Gastroesophageal sphincter (tissue), 4 donors: ENCODE data around the gene TECPR1. TPM values are rescaled to one million over a fixed set of nuclear protein-coding genes. Genes with fewer than 3 reads are reported as not detected.

Experiments
- ATAC-seq: fragments of 150-250 bp; one replicate; pipeline ENCODE4 v1.9.1; 2016; ENCODE audit warnings: mild to moderate bottlenecking, moderate library complexity
- H3K27ac ChIP-seq, 4 donors: fragments of 200-600 bp; sonication (generic) in 3 of 4; 1 replicate in 3 of 4; 2 replicates in 1 of 4; pipeline ENCODE4 v1.5.1; 2016 to 2019
- H3K27me3 ChIP-seq: fragments of 200-600 bp; sonication (generic); one replicate; pipeline ENCODE4 v1.5.1; 2019
- H3K36me3 ChIP-seq, 2 donors: fragments of 200-600 bp; sonication (generic); one replicate each; pipeline ENCODE4 v1.5.1; 2019; ENCODE audit warnings: control low read depth in 1 of 2
- H3K4me1 ChIP-seq, 3 donors: fragments of 200-600 bp; sonication (generic); 1 replicate in 2 of 3; 2 replicates in 1 of 3; pipeline ENCODE4 v1.5.1; 2016 to 2019; ENCODE audit warnings: control low read depth in 2 of 3
- H3K4me3 ChIP-seq, 2 donors: fragments of 200-600 bp; sonication (generic); one replicate each; pipeline ENCODE4 v1.5.1; 2019; ENCODE audit warnings: mild to moderate bottlenecking in 1 of 2, moderate library complexity in 1 of 2
- H3K9me3 ChIP-seq, 3 donors: fragments of 200-600 bp; sonication (generic); one replicate each; pipeline ENCODE4 v1.5.1; 2017 to 2019; ENCODE audit warnings: control low read depth in 2 of 3
- EP300 ChIP-seq: sonication (generic); formaldehyde crosslinking; IDR thresholded peaks from one replicate; pipeline ENCODE4 v1.6.1; 2017; ENCODE audit warnings: antibody characterized with exemption, mild to moderate bottlenecking
- POLR2A ChIP-seq, 2 donors: fragments of 450-650 bp; IDR thresholded peaks; one replicate each; pipeline ENCODE4 v1.6.1; 2017; ENCODE audit warnings: antibody characterized with exemption in 2 of 2, mild to moderate bottlenecking in 2 of 2, moderate library complexity in 1 of 2
- POLR2AphosphoS5 ChIP-seq: sonication (generic); formaldehyde crosslinking; IDR thresholded peaks from one replicate; pipeline ENCODE4 v1.6.1; 2017; ENCODE audit warnings: antibody characterized with exemption
- WGBS, 2 donors: methylation state at CpG; one replicate each; pipeline ENCODE4 v1.1.5; 2018; ENCODE audit warnings: low coverage in 1 of 2; 5-methylcytosine and 5-hydroxymethylcytosine counted together
- total RNA-seq, 4 donors: library from RNA; depleted of rRNA; stranded (reverse); fragments of >200 nt; gene quantifications; one replicate each; pipeline ENCODE4 v1.1.0, GENCODE V29; 2016
- TF ChIP-seq, protein P1 (sequence below), 4 experiments: fragments of 200-600 bp in 2 of 4; fragments of 450-650 bp in 2 of 4; sonication (generic) in 1 of 4; IDR thresholded peaks; one replicate each; pipeline ENCODE4 v1.5.1; 2017 to 2019; ENCODE audit warnings: antibody characterized with exemption in 4 of 4, mild to moderate bottlenecking in 2 of 4, moderate library complexity in 2 of 4

TECPR1 gene
- total RNA-seq, 4 donors from 2014 or later = 18.6 to 22.3 (median 20.4) TPM

DNA sequence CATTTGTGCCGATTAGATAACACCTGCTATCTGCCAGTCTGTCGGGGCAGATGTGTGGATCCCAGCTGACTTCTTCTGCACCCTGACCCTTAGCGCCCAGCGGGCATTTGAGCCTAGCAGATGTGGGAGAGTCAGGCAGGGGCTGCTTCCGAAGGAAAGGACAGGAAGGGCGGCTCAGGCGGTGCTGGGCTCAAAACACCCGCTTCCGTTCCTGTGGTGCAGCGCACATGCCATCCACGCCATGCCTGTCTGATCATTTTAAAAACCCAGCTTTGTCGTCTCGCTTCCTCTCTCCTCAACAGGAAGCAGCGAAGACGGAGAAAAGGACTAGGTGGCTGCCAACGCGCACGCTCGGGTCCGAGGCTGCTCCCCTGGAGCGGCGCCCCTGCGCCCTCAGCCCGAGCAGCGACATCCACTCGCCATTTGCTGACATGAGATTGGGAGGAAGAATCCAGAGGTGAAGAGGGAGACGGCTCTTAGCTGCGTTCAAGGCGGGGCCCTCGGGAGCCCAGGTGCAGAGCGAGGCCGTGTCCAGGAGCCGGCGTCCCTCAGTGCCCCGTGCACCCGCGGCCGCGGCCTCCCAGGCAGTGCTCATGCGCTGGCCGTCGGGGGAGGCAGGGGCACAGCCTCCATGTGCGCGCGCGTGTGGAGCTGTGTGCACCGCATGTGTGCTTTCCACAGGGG lies 46.7 kb downstream of the TECPR1 start:
- H3K27me3 ChIP-seq = peaks cover under 1% of the 10 kb centered on the region
- H3K4me3 ChIP-seq = no peak overlapping the region
- H3K4me1 ChIP-seq = peaks cover 0 to under 1% (median 0%) of the 10 kb centered on the region in 3 donors
- WGBS, 2 donors = 92 to 96% methylated on average over 19 to 21 of the region's 47 CpGs
- TF ChIP-seq POLR2A (IDR thresholded peaks at IDR 0.05) (no peak), POLR2AphosphoS5 (no peak), EP300 (no peak)
- TF ChIP-seq, protein P1, sequence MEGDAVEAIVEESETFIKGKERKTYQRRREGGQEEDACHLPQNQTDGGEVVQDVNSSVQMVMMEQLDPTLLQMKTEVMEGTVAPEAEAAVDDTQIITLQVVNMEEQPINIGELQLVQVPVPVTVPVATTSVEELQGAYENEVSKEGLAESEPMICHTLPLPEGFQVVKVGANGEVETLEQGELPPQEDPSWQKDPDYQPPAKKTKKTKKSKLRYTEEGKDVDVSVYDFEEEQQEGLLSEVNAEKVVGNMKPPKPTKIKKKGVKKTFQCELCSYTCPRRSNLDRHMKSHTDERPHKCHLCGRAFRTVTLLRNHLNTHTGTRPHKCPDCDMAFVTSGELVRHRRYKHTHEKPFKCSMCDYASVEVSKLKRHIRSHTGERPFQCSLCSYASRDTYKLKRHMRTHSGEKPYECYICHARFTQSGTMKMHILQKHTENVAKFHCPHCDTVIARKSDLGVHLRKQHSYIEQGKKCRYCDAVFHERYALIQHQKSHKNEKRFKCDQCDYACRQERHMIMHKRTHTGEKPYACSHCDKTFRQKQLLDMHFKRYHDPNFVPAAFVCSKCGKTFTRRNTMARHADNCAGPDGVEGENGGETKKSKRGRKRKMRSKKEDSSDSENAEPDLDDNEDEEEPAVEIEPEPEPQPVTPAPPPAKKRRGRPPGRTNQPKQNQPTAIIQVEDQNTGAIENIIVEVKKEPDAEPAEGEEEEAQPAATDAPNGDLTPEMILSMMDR (IDR thresholded peaks at IDR 0.05) = no peak
- no peaks in the 10 kb centered on the region for H3K9me3 ChIP-seq
- ATAC-seq = no peak
- peaks cover 0 to 67% of the 10 kb centered on the region in 2 donors for H3K36me3 ChIP-seq
- no peak overlapping the region for H3K27ac ChIP-seq

DNA sequence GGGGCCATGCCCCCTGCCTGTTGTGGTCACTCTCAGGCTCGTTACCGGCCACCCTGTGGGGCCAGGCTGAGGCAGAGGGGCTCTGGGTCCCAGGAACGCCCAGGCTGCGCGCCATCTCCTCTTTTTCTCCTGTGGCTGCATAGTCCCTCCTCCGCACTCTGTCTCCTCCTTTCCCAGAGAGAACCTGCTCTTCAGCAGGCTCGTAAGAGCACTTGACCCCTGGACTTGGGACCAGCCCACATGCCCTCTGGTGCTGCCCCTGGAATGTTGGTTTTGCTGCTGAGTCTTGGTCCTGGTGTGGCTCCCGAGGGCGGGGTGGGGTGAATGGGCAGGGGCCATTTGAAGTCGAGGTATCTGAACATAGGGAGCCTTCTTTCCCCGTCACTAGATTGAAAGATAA lies 47.4 kb downstream of the TECPR1 start:
- Histone ChIP-seq H3K36me3 (peaks cover 0 to 69% of the 10 kb centered on the region in 2 donors), H3K4me1 (no peaks in the 10 kb centered on the region), H3K27ac (no peak overlapping the region), H3K27me3 (no peaks in the 10 kb centered on the region), H3K9me3 (no peaks in the 10 kb centered on the region), H3K4me3 (no peak overlapping the region)
- 95 to 100% methylated on average over 4 to 6 of the region's 11 CpGs for whole genome bisulfite sequencing, 2 donors
- no peak for ATAC-seq
- TF ChIP-seq EP300 (no peak), POLR2A (IDR thresholded peaks at IDR 0.05) (no peak), POLR2AphosphoS5 (no peak)
- TF ChIP-seq, protein P1 (IDR thresholded peaks at IDR 0.05) = no peak

DNA sequence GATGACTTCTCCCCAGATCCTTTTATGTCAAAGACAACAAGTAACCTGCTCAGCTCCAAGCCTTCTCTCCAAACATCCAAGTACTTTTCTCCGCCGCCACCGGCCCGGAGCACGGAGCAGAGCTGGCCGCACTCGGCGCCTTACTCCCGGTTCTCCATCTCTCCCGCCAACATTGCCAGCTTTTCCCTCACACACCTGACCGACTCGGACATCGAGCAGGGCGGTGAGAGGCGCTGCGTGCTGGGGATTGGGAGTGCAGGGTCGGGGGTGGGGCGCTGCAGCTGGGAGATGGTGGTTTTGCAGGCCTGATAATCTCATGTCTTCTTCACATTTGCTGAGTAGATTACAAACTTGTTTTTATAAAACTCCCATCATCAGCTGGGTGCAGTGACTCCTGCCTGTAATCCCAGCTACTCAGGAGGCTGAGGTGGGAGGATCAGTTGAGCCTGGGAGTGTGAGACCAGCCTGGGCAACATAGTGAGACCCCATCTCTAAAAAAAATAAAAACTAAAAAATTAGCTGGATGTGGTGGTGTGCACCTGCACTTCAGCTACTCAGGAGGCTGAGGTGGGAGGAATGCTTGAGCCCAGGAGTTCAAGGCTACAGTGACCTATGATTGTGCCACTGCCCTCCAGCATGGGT lies 47.9 kb downstream of the TECPR1 start:
- no peak overlapping the region for H3K4me3 ChIP-seq
- H3K9me3 ChIP-seq = no peaks in the 10 kb centered on the region
- H3K36me3 ChIP-seq = peaks cover 0 to 71% of the 10 kb centered on the region in 2 donors
- H3K27ac ChIP-seq = no peak overlapping the region
- H3K4me1 ChIP-seq = no peaks in the 10 kb centered on the region
- 98 to 100% methylated on average over 3 to 8 of the region's 18 CpGs for WGBS, 2 donors
- ATAC-seq = no peak
- TF ChIP-seq POLR2AphosphoS5 (no peak), EP300 (no peak), POLR2A (IDR thresholded peaks at IDR 0.05) (no peak)
- TF ChIP-seq, protein P1 (IDR thresholded peaks at IDR 0.05) = no peak
- no peaks in the 10 kb centered on the region for H3K27me3 ChIP-seq

DNA sequence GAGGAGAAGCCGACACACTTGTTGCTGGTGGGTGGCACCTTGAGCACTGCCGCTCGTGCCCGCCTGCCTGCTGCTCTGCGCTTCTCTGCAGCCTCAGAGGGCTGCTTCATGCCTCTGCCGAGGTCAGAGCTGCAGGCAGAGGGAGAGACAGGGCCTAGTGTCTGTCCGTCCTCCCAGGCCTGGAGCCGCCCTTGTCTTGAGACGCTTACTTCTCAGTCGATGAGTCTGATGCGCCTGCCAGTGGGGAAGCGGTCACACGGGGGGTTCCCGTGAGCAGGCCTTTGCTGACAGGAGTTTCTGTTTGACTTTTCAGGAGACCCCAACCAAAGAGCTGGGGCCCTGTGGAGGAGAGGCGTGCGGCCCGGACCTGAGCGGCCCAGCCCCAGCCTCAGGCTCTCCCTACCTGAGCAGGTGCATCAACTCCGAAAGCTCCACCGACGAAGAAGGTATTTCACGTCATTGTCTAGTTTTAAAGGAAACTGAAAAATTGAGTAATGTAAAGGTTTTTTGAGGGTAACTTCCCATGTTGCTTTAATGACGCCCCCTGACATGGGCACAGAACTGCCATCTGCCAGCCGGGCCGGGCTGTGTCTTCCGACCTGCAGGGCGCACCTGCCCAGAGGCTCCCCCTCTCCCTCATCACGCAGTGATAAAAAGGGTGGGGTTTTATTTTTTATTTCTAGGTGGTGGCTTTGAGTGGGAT lies 48.6 kb downstream of the TECPR1 start:
- Histone ChIP-seq H3K9me3 (peaks cover 0 to 3% (median 0%) of the 10 kb centered on the region in 3 donors), H3K4me1 (no peaks in the 10 kb centered on the region), H3K36me3 (peaks cover 0 to 67% of the 10 kb centered on the region in 2 donors), H3K27ac (no peak overlapping the region), H3K27me3 (no peaks in the 10 kb centered on the region), H3K4me3 (no peak overlapping the region)
- no peak for ATAC-seq
- TF ChIP-seq POLR2A (IDR thresholded peaks at IDR 0.05) (no peak), EP300 (no peak), POLR2AphosphoS5 (no peak)
- TF ChIP-seq, protein P1 (IDR thresholded peaks at IDR 0.05) = no peak
- 98 to 99% methylated on average over 7 to 12 of the region's 28 CpGs for WGBS, 2 donors
